D721Med (cell line): ENCODE measurements around the gene ANKH.

Experiments
- DNase-seq: peaks from one replicate; pipeline ENCODE4 v3.0.0; 2011; ENCODE audit warnings: low spot score; ENCODE audit not compliant: insufficient read length
- FAIRE-seq: peaks from 2 replicates; lab custom pipeline; 2011; peaks lifted over from hg19 to GRCh38; lab: Jason Lieb, UNC
- TF ChIP-seq, protein P1 (sequence below): IDR thresholded peaks from 2 replicates; pipeline ENCODE4 v1.5.1; 2012; ENCODE audit warnings: mild to moderate bottlenecking, control low read depth; ENCODE audit not compliant: insufficient read depth; ENCODE audit errors: missing control alignments

Gene ANKH

DNA sequence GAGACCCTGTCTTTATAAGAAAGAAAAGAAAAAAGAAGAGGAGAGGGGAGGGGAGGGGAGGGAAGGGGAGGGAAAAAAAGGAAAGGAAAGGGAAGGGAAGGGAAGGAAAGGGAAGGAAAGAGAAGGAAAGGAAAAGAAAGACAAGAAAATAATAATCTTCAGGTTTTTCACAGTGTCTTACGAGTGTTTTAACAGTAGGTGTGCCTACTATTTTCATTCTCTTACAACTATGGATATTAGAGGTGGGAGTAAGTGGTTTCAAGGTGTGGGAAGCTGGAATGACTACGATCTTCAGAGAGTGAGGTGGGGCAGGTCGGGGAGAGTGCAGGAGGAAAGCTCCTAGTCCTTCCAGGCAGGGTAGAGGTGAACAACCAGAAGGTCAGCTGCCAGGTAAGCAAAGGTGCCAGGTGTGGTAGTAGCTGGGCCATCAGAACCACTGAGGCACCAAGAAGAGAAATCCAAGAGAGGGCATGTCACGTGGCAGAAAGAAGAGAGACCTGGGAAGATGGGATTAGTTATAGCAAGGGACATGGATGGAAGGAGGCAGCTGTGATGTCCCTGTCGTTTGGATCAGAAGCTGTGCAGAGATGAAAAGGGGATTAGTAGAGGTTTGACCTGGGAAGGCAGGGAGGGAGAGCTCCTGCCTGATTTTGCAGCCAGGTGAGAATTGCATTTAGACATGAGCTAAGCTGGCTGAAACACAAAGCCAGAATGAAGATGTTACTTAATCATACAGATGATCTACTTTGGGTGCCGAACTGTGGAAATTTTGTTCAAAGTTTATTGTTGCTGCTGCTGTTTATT is 111.6 kb downstream of the ANKH start:
- DNase-seq (no peak), FAIRE-seq (no peak)
- TF ChIP-seq, protein P1, sequence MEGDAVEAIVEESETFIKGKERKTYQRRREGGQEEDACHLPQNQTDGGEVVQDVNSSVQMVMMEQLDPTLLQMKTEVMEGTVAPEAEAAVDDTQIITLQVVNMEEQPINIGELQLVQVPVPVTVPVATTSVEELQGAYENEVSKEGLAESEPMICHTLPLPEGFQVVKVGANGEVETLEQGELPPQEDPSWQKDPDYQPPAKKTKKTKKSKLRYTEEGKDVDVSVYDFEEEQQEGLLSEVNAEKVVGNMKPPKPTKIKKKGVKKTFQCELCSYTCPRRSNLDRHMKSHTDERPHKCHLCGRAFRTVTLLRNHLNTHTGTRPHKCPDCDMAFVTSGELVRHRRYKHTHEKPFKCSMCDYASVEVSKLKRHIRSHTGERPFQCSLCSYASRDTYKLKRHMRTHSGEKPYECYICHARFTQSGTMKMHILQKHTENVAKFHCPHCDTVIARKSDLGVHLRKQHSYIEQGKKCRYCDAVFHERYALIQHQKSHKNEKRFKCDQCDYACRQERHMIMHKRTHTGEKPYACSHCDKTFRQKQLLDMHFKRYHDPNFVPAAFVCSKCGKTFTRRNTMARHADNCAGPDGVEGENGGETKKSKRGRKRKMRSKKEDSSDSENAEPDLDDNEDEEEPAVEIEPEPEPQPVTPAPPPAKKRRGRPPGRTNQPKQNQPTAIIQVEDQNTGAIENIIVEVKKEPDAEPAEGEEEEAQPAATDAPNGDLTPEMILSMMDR = no peak

DNA sequence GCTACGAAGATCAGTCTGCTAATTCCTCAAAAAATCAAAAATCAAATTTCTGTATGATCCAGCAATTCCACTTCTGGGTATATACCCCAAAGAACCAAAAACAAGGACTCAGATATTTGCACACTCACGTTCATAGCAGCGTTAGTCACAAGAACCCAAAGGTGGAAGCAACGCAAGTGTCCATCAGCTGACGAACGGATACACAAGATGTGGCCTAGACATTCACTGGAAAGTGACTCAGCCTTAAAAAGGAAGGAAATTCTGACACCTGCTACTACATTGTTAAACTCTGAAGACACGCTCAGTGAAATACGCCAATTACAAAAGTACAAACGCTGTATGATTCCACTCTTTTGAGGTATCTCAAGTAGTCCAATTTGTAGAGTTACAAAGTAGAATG is 113.7 kb downstream of the ANKH start:
- DNase-seq (no peak), FAIRE-seq (no peak)
- TF ChIP-seq, protein P1 = no peak

DNA sequence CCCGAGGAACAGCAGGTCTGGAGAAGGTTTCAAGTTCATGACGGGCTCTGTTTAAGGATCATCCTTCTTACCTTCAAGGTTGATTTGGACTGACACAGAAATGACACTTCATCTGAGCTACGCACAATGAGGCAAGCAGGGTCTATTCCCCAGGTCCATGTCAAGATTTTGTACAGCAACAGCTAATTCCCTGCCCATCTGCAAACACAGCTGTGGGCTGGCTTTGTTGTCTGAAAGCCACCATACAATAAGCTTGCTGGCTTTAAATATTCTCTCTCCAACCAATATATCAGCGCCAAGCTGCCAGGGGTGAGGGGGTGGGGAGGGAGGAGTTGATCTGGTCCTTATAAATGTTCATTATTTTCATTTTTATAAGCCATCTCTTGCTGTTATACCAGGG is 115.1 kb downstream of the ANKH start:
- DNase-seq (no peak), FAIRE-seq (no peak)
- TF ChIP-seq, protein P1 = no peak

DNA sequence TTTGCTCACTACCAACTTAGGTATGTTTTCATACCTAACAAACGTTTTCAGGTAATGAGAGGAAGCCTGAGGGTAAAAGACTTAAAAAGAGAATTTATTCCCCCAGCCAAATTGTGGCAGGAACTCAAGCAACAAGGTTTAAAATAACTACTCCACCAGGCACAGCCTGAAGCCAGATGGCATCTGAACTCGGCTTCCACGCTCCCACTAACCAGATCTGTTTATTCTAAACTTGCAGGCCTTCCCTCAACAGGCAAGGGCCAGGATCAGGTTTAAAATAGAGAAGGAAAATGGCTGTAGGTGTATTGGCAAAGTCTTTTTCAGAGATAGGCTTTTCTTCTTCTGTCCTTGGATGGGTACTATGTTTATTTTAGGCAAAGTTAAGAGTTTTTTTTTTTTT is 117.6 kb downstream of the ANKH start:
- TF ChIP-seq, protein P1 = no peak
- no peak for DNase-seq
- FAIRE-seq = no peak

DNA sequence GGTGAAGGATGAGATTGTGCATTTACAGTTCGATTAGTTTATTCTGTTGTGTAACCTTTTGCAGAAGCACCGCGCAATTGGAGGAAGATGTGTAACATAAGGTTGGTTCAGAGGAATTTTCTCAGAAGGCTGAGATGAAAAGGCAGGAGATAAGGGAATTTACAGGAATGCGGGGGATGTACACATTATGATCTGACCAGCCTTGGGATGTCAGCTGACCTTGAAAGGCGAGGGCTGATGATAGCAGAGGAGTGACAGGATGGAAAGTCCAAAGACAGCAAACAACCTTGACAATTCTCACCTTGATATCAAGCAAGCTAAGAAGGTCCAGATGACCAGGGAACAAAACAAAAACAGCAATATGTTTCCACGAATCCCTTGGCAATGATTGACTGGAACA is 118.3 kb downstream of the ANKH start:
- DNase-seq (no peak), FAIRE-seq (no peak)
- TF ChIP-seq, protein P1 = no peak

DNA sequence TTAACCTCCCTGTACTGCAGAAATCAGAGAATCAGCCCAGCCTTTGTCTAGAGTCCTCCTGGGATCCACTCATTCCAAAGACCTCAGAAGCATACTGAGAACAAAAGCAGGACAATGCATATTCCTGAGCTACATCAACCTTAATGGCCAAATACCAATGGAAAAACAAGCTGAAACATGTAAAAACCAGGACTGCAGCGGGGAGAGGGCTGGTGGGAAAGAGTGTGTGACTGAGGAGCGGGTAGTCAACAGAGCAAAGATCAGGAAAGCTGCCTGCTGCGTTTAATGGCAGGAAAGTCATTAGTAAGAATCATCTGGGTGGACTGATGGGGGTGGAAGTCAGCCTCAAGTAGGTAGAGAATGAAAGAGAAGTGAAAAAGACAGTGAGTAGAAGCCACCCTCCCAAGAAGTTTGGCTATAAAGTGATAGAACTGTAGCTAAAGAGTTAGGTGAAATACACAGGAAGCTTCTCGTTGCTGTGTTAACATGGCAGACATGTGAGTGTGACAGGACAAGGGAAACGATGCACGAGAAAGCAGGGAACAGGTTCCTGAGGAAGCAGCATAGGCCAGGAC is 119.0 kb downstream of the ANKH start:
- DNase-seq (no peak), FAIRE-seq (no peak)
- TF ChIP-seq, protein P1 = no peak

DNA sequence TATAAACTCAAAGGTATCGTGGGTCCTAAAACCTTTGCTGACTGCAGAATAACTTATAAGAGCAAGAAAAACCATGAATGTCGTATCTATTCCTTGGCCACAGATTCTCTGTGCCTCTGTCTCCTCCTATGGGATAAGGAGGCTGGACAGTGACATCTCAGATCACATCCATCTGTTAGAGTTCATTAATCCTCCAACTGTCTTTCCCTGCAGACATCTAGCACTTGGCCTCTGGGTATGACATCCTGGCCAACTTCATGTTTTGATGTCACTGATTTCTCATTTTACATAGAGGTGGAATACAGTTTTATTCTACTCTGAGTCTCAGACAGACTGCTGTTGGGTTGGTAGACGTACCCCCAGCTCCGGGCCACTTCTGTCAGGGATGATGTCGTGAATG is 120.9 kb downstream of the ANKH start:
- DNase-seq = no peak
- no peak for FAIRE-seq
- TF ChIP-seq, protein P1 = no peak
